WERI-Rb-1 (cell line): ENCODE results near the gene CD200R1L.

Experiments
- DNase-seq: peaks from one replicate; pipeline ENCODE4 v3.0.0-alpha.2; 2020
- H3K27ac ChIP-seq: fragments of 250-450 bp; sonication (Bioruptor Pico); 2 replicates; pipeline ENCODE4 v1.5.1; 2020; ENCODE audit warnings: mild to moderate bottlenecking, moderate library complexity
- H3K27me3 ChIP-seq: fragments of 250-450 bp; sonication (Bioruptor Pico); 2 replicates; pipeline ENCODE4 v1.5.1; 2021; ENCODE audit warnings: mild to moderate bottlenecking, low read depth, moderate library complexity; ENCODE audit not compliant: insufficient read depth, severe bottlenecking
- H3K36me3 ChIP-seq: fragments of 250-450 bp; sonication (Bioruptor Pico); 2 replicates; pipeline ENCODE4 v1.5.1; 2020; ENCODE audit warnings: mild to moderate bottlenecking, moderate library complexity
- H3K4me3 ChIP-seq: 2 replicates; pipeline ENCODE4 v1.5.1; 2011; ENCODE audit warnings: low read depth, mild to moderate bottlenecking, control low read depth, low read length
- H3K9me3 ChIP-seq: fragments of 250-450 bp; sonication (Bioruptor Pico); 2 replicates; pipeline ENCODE4 v1.5.1; 2021; ENCODE audit warnings: mild to moderate bottlenecking, moderate library complexity; ENCODE audit not compliant: severe bottlenecking
- TF ChIP-seq, protein P1 (sequence below): IDR thresholded peaks from 2 replicates; pipeline ENCODE4 v1.5.1; 2011; ENCODE audit warnings: low read depth, mild to moderate bottlenecking, control low read depth, inconsistent platforms, low read length

Gene CD200R1L

GRCh38 chr3:112881891-112882290, 35.2 kb upstream of the CD200R1L start:
- Histone ChIP-seq H3K27ac (no peak overlapping the region), H3K9me3 (no peaks in the 10 kb centered on the region), H3K36me3 (no peaks in the 10 kb centered on the region), H3K27me3 (peaks cover 19% of the 10 kb centered on the region), H3K4me3 (no peak overlapping the region)
- no peak for DNase-seq
- TF ChIP-seq, protein P1, sequence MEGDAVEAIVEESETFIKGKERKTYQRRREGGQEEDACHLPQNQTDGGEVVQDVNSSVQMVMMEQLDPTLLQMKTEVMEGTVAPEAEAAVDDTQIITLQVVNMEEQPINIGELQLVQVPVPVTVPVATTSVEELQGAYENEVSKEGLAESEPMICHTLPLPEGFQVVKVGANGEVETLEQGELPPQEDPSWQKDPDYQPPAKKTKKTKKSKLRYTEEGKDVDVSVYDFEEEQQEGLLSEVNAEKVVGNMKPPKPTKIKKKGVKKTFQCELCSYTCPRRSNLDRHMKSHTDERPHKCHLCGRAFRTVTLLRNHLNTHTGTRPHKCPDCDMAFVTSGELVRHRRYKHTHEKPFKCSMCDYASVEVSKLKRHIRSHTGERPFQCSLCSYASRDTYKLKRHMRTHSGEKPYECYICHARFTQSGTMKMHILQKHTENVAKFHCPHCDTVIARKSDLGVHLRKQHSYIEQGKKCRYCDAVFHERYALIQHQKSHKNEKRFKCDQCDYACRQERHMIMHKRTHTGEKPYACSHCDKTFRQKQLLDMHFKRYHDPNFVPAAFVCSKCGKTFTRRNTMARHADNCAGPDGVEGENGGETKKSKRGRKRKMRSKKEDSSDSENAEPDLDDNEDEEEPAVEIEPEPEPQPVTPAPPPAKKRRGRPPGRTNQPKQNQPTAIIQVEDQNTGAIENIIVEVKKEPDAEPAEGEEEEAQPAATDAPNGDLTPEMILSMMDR, result no peak

- Histone ChIP-seq H3K9me3 (no peaks in the 10 kb centered on the region), H3K27ac (no peak overlapping the region), H3K4me3 (no peak overlapping the region), H3K36me3 (no peaks in the 10 kb centered on the region), H3K27me3 (peaks cover 14% of the 10 kb centered on the region)
- no peak for DNase-seq
- TF ChIP-seq, protein P1, result no peak
Measured at GRCh38 chr3:112875561-112875960, 28.9 kb upstream of the CD200R1L start.

DNA sequence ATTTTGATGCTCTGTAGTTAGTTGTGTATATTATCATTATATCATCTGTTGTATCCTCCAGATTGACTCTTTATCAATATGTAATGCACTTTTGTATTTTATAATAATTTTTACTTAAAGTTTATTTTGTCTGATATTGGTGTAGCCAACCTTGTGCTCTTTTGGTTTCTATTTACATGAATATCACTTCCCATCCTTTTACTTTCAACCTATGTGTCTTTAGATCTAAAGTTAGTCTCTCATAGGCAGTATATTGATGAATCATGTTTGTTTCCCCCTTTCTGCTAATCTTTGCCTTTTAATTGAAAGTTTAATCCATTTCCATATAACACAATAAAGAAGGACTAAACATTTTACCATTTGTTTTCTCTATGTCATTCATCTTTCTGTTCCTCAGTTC, 28.1 kb upstream of the CD200R1L start:
- H3K4me3 ChIP-seq, result no peak overlapping the region
- H3K27me3 ChIP-seq, result peaks cover 17% of the 10 kb centered on the region
- no peaks in the 10 kb centered on the region for H3K9me3 ChIP-seq
- H3K36me3 ChIP-seq, result no peaks in the 10 kb centered on the region
- TF ChIP-seq, protein P1, result no peak
- no peak for DNase-seq
- H3K27ac ChIP-seq, result no peak overlapping the region

DNA sequence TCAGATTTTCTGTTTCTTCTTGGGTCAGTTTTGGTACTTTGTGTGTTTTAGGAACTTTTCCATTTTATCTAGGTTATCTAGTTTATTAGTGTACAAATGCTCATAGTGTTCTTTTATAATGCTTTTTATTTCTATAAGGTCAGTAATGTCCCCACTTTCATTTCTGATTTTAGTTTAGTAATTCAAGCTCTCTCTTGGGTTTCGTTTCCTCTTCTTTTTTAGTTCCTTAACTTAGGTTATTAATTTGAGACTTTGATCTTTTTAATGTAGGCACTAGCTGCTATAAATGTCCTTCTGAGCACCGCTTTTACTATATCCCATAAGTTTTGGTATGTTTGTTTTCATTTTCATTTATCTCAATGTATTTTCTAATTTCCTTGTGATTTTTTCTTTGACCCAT, 27.0 kb upstream of the CD200R1L start:
- Histone ChIP-seq H3K36me3 (no peaks in the 10 kb centered on the region), H3K4me3 (no peak overlapping the region), H3K27ac (no peak overlapping the region), H3K27me3 (peaks cover 14% of the 10 kb centered on the region), H3K9me3 (no peaks in the 10 kb centered on the region)
- no peak for DNase-seq
- TF ChIP-seq, protein P1, result no peak

DNA sequence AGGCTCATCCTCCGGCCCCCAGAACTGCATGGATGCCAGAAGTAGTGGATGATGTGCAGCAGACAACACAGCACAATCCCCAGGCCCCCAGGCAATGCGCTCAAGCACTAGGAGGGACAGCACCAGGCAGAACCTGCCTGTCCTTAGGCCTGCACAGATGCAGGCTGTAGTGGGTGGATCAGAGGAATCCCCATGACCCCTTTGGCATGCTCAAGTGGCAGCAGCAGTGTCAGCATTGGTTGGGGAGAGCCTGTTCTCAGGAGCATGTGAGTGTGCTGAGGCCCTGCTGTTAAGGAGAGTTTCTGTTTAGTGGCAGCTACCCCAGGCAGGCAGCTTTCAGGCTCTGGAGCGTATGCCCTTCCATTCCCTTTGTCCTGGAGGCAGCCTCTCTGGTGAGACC, 25.1 kb upstream of the CD200R1L start:
- Histone ChIP-seq H3K4me3 (no peak overlapping the region), H3K36me3 (no peaks in the 10 kb centered on the region), H3K27ac (no peak overlapping the region), H3K27me3 (peaks cover 14% of the 10 kb centered on the region), H3K9me3 (no peaks in the 10 kb centered on the region)
- DNase-seq, result no peak
- TF ChIP-seq, protein P1, result no peak

- H3K27ac ChIP-seq, result no peak overlapping the region
- H3K4me3 ChIP-seq, result no peak overlapping the region
- no peaks in the 10 kb centered on the region for H3K36me3 ChIP-seq
- H3K9me3 ChIP-seq, result no peaks in the 10 kb centered on the region
- DNase-seq, result no peak
- TF ChIP-seq, protein P1, result no peak
- peaks cover 16% of the 10 kb centered on the region for H3K27me3 ChIP-seq
Measured at GRCh38 chr3:112865757-112866156, 19.1 kb upstream of the CD200R1L start.
